HEK293T (cell line): ENCODE measurements around the gene URM1.

ENCODE experiments used
- ARNT ChIP-seq: fragments of 450-650 bp; IDR thresholded peaks from 2 replicates; pipeline ENCODE4 v1.6.1; 2017; ENCODE audit warnings: mild to moderate bottlenecking
- BHLHE40 ChIP-seq: fragments of 450-650 bp; IDR thresholded peaks from 2 replicates; pipeline ENCODE4 v1.6.1; 2016; ENCODE audit warnings: mild to moderate bottlenecking, moderate library complexity, borderline replicate concordance
- ELF4 ChIP-seq: fragments of 450-650 bp; IDR thresholded peaks from 2 replicates; pipeline ENCODE4 v1.6.1; 2017; ENCODE audit warnings: antibody characterized with exemption
- FOXK2 ChIP-seq: fragments of 450-650 bp; IDR thresholded peaks from 2 replicates; pipeline ENCODE4 v1.6.1; 2016; ENCODE audit warnings: mild to moderate bottlenecking
- HDGF ChIP-seq: fragments of 450-650 bp; IDR thresholded peaks from 2 replicates; pipeline ENCODE4 v1.6.1; 2017; ENCODE audit warnings: antibody characterized with exemption, borderline replicate concordance
- SUZ12 ChIP-seq: fragments of 450-650 bp; IDR thresholded peaks from 2 replicates; pipeline ENCODE4 v1.6.1; 2016; ENCODE audit warnings: mild to moderate bottlenecking
- TARDBP ChIP-seq: fragments of 450-650 bp; IDR thresholded peaks from 2 replicates; pipeline ENCODE4 v1.6.1; 2016
- ZNF384 ChIP-seq: fragments of 450-650 bp; IDR thresholded peaks from 2 replicates; pipeline ENCODE4 v1.6.1; 2016
- TF ChIP-seq, protein P1 (sequence below): fragments of 450-650 bp; IDR thresholded peaks from 2 replicates; pipeline ENCODE4 v1.6.1; 2016

GRCh38 chr9:128409978-128410377, 38.8 kb downstream of the URM1 start:
- TF ChIP-seq FOXK2, result no peak
- TF ChIP-seq ZNF384, result no peak
- TF ChIP-seq, protein P1, sequence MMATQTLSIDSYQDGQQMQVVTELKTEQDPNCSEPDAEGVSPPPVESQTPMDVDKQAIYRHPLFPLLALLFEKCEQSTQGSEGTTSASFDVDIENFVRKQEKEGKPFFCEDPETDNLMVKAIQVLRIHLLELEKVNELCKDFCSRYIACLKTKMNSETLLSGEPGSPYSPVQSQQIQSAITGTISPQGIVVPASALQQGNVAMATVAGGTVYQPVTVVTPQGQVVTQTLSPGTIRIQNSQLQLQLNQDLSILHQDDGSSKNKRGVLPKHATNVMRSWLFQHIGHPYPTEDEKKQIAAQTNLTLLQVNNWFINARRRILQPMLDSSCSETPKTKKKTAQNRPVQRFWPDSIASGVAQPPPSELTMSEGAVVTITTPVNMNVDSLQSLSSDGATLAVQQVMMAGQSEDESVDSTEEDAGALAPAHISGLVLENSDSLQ, result no peak
- TF ChIP-seq ARNT, result no peak
- no peak for TF ChIP-seq TARDBP
- TF ChIP-seq BHLHE40, result no peak
- TF ChIP-seq SUZ12, result no peak
- no peak for TF ChIP-seq HDGF
- no peak for TF ChIP-seq ELF4
